Measurements from ENCODE around the gene TTF2. TPM values are rescaled to one million over a fixed set of nuclear protein-coding genes. Genes with fewer than 3 reads are reported as not detected.

The TTF2 gene
- total RNA-seq, 6 experiments from 2014 or later, result 2.3 to 6.0 (median 4.3) TPM

- Histone ChIP-seq H3K27ac (no peak overlapping the region), H3K4me3 (no peak overlapping the region), H3K4me1 (no peaks in the 10 kb centered on the region), H3K27me3 (no peaks in the 10 kb centered on the region), H3K9me3 (no peaks in the 10 kb centered on the region), H3K36me3 (no peaks in the 10 kb centered on the region)
- no peak for TF ChIP-seq CTCF (IDR thresholded peaks at IDR 0.05)
- no peak for TF ChIP-seq POLR2A (IDR thresholded peaks at IDR 0.05)
- ATAC-seq (no peak), DNase-seq (no peak)
- intact Hi-C loops (cut with DNase I), result no loop called here
- WGBS (ENCODE audit: insufficient coverage, low coverage, low lambda C conversion rate, missing lambda C conversion rate), result 67% methylated on average over 1 of the region's 1 CpG
Measured at GRCh38 chr1:117037802-117038201, 22.3 kb upstream of the TTF2 start.

- DNase-seq (no peak), ATAC-seq (no peak)
- intact Hi-C loops (cut with DNase I), result no loop called here
- Histone ChIP-seq H3K27me3 (no peaks in the 10 kb centered on the region), H3K27ac (no peak overlapping the region), H3K4me1 (no peaks in the 10 kb centered on the region), H3K36me3 (no peaks in the 10 kb centered on the region), H3K4me3 (no peak overlapping the region), H3K9me3 (no peaks in the 10 kb centered on the region)
- WGBS (ENCODE audit: insufficient coverage, low coverage, low lambda C conversion rate, missing lambda C conversion rate), result 87% methylated on average over 3 of the region's 6 CpGs
- TF ChIP-seq CTCF (IDR thresholded peaks at IDR 0.05) (no peak), POLR2A (IDR thresholded peaks at IDR 0.05) (no peak)
Measured at GRCh38 chr1:117038236-117038635, 21.9 kb upstream of the TTF2 start.

- no peaks in the 10 kb centered on the region for H3K9me3 ChIP-seq
- no peak for TF ChIP-seq CTCF (IDR thresholded peaks at IDR 0.05)
- no peak for TF ChIP-seq POLR2A (IDR thresholded peaks at IDR 0.05)
- no peak for ATAC-seq
- WGBS (ENCODE audit: insufficient coverage, low coverage, low lambda C conversion rate, missing lambda C conversion rate), result 100% methylated on average over 1 of the region's 1 CpG
- no peaks in the 10 kb centered on the region for H3K36me3 ChIP-seq
- intact Hi-C loops (cut with DNase I), result no loop called here
- H3K27ac ChIP-seq, result no peak overlapping the region
- H3K4me1 ChIP-seq, result no peaks in the 10 kb centered on the region
- no peak overlapping the region for H3K4me3 ChIP-seq
- DNase-seq, result no peak
- no peaks in the 10 kb centered on the region for H3K27me3 ChIP-seq
Measured at GRCh38 chr1:117044217-117044616, 15.9 kb upstream of the TTF2 start.

- H3K9me3 ChIP-seq, result no peaks in the 10 kb centered on the region
- H3K36me3 ChIP-seq, result no peaks in the 10 kb centered on the region
- 83% methylated on average over 2 of the region's 2 CpGs for WGBS (ENCODE audit: insufficient coverage, low coverage, low lambda C conversion rate, missing lambda C conversion rate)
- DNase-seq (no peak), ATAC-seq (no peak)
- no peak overlapping the region for H3K4me3 ChIP-seq
- TF ChIP-seq POLR2A (IDR thresholded peaks at IDR 0.05) (no peak), CTCF (IDR thresholded peaks at IDR 0.05) (no peak)
- no peak overlapping the region for H3K27ac ChIP-seq
- intact Hi-C loops (cut with DNase I), result no loop called here
- no peaks in the 10 kb centered on the region for H3K4me1 ChIP-seq
- H3K27me3 ChIP-seq, result no peaks in the 10 kb centered on the region
Measured at GRCh38 chr1:117045644-117046043, 14.5 kb upstream of the TTF2 start.

GRCh38 chr1:117046781-117047180 is 13.3 kb upstream of the TTF2 start:
- H3K36me3 ChIP-seq, result no peaks in the 10 kb centered on the region
- 90% methylated on average over 4 of the region's 4 CpGs for WGBS (ENCODE audit: insufficient coverage, low coverage, low lambda C conversion rate, missing lambda C conversion rate)
- no peaks in the 10 kb centered on the region for H3K4me1 ChIP-seq
- no peak for TF ChIP-seq POLR2A (IDR thresholded peaks at IDR 0.05)
- no peak for TF ChIP-seq CTCF (IDR thresholded peaks at IDR 0.05)
- H3K9me3 ChIP-seq, result no peaks in the 10 kb centered on the region
- ATAC-seq (no peak), DNase-seq (no peak)
- no peak overlapping the region for H3K4me3 ChIP-seq
- H3K27ac ChIP-seq, result no peak overlapping the region
- intact Hi-C loops (cut with DNase I), result no loop called here
- no peaks in the 10 kb centered on the region for H3K27me3 ChIP-seq
